GM21576 (cell line): ENCODE data around the gene RUVBL1.
"Not testable (repeated sequence)": the region's sequence is repeated elsewhere in the genome, so short reads cannot be mapped to it uniquely, and the experiment has no call there.

ENCODE experiments used
- ATAC-seq: cut with Tn5 transposase; IDR thresholded peaks from one replicate; pipeline ENCODE4 v1.9.1; 2021; ENCODE audit warnings: mild to moderate bottlenecking, moderate library complexity; ENCODE audit not compliant: unreplicated experiment

The RUVBL1 gene

DNA sequence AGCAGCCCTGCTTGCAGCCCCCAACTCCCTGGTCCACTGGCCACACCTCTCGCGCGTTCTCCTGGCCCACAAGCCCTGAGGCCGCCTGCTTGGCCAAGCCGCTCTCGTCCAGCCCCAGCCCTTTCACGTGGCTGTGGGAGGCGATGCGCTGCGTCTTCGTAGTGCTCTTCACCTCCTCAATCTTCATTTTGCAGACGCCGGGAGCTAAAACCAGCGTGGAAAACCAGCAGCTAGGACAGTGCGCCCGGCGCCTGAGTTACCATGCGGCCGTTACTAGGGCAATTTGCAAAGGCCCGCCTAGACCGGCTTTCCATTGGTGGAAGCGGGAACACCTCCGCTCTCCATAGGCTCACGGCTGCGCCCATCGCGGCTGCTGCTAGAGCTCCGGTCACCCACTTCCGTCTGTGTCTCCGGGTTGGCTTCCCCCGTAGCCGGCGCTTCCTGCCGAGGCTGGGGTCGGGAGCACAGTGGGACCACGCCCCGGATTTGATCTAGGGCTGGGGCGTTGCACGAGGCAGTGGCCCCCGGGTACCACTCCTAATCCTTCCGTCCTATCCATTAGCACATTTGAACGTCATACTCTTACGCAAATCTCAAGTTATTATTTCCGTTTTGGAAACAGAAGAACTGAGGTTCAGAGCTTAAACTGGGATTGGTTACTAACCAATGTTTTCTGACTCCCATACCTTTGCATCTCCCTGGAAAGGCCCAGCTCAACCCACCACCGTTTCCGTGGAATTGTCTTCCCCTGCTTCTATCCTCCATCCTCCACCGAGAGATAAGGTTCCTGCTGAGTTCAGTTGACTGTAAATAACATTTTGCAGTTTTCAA, at the start of gene RUVBL1:
Gene RUVBL1 (minus strand): TSS at position 275 of the 831 bp plus-strand sequence. CDS start 88 bp downstream, at position 187.
- peak; percentile 97 for ATAC-seq

DNA sequence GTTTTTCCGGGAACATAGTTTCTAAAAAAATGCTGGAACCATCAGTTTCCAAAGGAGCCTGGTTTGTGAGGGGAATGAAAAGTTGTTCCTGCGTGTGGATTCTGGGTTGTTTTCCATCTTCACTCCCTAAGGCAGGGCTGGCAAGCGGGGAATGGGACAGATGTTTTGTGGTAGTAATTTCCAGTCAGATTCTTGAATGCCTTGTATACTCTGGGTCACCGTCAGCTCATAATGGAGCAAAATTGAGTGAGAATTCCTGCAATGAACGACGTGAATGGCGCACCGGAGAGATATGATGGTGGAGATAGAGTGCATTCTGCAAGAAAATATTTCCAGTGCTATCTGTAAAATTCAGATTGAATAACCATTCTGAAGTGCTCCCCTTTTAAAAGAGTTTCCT, 49.6 kb upstream of the RUVBL1 start:
- no peak for ATAC-seq

GRCh38 chr3:128170866-128171516, 47.4 kb upstream of the RUVBL1 start:
- ATAC-seq, result no peak

DNA sequence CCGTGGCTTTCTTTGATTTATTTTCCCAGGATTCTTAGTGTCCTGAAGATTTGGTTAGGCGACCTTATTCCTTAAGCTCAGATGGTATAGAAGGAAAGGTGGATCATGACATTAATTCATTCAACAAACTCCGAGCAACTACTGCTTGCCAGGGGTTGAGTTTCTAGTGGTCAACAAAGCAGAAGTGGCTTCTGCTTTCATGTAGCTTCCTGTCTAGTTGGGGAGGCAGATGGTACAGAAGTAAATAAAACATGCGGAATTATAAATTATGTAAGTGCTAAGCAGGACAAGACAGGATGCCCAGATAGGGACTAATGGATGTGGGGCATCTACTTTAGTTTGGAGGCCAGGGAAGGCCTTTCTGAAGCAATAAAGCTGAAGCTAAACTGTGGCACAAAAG, 45.2 kb upstream of the RUVBL1 start:
- no peak for ATAC-seq

DNA sequence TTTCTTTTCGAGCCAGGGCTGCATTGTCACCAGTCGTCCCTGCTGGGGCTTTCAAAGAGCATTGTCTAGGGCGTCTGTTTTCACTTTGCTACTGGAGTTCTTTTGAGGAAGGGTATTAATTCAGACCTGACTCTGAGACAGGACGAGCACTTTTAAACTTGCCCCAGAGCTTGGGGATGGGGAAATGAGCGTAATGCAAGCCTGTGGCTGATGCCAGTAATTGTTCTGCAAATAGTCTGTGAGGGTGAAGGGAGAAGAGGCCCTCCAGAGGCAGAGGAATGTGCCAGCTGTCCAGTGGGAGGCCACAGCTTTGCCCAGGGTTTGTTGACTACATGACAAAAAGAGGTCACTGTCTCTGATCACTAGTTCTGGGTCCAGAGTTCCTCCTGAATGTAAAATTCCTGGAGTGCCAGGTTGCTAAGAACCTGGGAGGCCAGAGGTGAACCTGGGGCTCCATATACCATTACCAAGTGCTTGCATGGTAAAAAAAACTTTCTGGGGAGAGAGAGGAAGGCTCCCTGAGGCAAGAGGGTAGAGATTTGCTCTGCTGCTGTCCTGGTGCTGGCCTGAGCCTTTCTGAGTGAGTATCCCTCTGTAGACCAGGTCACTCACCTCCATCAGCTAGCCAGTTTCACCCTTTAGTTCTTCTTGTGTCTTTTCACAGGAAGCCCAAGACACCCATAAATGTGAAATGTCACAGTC, 44.5 kb upstream of the RUVBL1 start:
- ATAC-seq, result no peak

- no peak for ATAC-seq
Observed at GRCh38 chr3:128167646-128167972, 44.0 kb upstream of the RUVBL1 start.

DNA sequence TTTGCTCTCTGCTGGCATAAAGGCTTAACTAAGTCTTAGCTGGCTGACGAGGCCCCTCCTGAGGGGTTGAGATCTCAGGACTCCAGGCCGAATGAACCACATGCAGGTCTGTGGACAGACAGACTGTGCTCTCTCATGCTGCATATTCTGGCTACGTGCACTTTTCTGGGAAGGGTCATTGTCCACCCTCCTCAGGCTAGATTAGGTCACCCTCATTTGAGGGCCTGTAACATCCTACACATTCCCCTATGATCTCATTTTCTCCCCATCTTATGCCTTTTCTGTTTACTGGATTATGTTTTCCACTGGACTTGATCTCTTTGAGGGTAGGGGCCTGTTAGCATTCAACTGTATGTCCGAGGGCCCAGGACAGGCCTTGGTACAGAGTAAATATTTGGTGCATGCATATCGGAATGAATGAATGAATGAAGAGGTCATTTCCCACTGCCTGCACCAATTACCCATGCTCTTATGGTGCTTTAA, 43.4 kb upstream of the RUVBL1 start:
- no peak for ATAC-seq

DNA sequence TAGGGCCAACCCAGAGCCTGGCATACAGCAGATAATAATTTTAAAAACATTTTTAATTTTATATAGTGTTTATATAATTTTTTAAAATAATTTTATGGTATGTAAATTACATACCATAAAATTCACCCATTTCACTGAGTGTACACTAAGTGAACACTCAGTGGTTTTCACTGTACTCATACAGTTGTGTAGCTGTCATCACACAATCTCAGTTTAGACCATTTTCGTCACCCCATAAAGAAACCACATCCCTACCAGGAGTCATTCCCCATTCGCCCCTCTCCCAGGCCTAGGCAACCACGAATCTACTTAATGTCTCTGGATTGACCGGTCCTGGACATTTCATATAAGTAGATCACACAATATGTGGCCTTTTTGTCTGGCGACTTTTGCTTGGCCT, 39.8 kb upstream of the RUVBL1 start:
- no peak for ATAC-seq

GRCh38 chr3:128160661-128161060, 37.0 kb upstream of the RUVBL1 start:
- ATAC-seq, result no peak

DNA sequence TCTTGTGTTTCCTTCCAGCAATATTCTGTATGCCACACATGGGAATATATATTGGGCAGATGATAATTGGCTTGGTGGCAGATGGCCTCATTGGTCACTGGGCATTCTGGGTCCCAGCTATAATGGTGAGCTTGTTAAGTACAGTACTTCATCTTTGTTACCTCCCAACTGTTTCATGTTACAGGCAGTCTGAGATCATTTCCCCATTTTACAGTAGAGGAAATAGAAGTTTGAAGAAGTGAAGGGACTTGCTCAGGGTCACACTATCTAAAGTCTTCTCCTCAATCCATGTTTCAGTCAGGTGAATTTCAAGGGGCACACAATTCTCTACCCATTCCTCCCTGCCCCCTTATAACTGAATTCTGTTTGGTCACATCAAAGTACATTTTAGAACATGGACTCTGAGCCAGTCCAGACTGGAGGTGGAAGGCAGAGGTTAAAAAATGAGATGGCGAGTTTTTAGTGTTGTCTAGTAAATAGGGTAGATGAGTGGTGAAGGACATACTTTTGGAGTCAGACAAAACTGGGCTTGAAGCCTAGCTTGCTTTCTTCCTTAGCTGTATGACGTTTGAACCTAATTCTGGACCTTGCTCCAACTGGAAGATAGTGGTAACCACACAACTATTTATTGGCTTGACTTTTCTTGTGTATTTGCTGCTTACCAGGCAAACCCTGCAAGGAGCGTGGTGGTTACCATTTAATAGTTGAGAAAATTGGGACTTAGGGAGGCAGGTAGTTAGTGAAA, 32.2 kb upstream of the RUVBL1 start:
- no peak for ATAC-seq

DNA sequence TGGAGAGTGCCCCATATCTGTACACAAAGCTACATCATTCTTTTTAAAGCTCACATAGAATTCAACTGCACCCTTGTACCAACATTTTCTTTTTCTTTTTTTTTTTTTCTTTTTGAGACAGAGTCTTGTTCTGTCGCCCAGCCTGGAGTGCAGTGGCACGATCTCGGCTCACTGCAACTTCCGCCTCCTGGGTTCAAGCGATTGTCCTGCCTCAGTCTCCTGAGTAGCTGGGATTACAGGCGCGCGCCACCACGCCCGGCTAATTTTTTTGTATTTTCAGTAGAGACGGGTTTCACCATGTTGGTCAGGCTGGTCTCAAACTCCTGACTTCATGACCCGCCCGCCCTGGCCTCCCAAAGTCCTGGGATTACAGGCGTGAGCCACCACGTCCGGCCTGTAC, 30.7 kb upstream of the RUVBL1 start:
- ATAC-seq, result not testable (repeated sequence)

GRCh38 chr3:128153156-128154041, 29.8 kb upstream of the RUVBL1 start, which contains the start of gene EEFSEC:
Gene EEFSEC (plus strand): TSS chr3:128153481. CDS start chr3:128153508, 27 bp downstream.
- ATAC-seq, result peak; percentile 86

DNA sequence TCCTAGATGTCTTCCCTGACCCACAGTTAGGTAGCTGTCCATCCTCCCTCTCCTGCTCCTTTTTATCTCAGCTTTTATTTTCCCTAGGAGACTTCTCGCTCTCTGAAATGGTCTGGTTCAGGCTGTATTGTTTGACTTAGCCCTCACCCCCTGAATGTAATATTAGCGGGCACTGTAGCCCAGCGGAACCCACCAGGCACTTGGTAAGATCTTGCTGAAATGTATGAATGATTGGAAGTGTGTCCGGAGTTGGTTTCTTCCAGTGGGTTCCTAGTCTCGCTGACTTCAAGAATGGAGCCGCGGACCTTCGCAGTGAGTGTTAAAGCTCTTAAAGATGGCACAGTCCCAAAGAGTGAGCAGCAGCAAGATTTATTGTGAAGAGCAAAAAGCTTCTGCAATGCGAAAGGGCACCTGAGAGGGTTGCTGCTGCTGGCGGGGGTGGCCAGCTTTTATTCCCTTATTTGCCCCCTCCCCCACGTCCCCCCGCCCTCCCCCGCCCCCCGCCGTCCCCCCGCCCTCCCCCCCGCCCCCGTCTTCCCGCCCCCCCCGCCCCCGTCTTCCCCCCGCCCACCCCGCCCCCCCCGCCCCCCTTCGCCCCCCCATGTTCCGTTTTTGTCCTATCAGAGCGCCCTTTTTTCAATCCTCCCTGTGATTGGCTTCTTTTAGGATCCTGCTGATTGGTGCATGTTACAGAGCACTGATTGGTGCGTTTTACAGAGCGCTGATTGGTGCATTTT, 29.0 kb upstream of the RUVBL1 start:
- no peak for ATAC-seq

DNA sequence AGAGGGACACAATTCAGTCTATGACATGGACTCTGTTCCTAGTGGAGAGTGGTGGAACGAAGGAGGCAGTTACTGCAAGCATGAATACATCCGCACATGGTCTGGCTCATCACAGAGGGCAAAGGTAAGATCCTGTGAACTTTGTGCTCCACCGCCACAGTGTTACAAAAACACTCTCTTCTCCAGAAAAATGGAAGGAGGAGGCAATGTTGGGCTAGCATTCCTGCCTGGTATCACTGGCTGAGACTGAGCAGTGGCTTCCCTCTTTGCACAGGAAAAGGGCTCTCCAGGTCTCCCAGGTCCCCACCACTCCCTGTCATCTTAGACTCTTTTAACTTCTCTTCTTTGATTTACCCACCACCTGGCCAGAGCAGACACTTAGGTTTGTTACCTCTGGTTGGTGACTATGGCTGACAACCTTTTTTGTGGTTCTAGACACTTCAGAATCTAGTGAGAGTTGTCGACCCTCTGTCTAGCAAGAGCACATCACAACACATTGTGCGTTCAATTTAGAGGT, 28.2 kb upstream of the RUVBL1 start:
- no peak for ATAC-seq

DNA sequence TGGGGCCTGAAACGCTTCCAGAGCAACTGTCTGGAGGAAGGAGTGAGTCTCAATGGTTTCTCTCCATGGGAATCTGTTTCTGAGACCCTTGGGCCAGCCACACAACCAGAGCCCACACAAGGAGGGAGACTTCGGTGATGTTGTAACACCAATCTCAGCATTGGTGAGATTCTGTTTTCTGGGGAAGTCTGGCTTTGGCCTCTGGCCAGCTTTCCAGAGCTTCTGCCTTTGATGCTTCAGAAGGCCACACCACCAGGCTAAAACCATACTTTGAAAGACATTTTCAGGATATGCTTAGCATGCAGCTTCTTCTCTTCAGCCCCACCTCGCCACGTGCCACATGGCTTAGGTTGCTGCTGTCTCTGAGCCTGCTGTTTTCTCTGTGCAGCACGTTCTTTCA, 26.0 kb upstream of the RUVBL1 start:
- ATAC-seq, result no peak

DNA sequence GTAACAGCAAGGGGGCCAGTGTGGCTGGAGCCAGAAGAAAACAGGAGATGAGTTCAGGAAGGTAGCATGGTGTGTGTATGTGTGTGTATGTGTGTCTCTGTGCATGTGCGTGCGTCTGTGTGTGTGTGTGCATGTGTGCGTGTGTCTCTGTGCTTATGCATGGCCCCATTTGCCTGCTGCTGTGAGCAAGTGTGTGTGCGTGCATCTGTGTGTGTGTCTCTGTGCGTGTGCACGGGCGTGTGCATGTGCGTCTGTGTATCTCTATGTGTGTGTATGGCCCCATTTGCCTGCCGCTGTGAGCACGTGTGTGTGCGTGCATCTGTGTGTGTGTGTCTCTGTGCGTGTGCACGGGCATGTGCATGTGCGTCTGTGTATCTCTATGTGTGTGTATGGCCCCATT, 22.6 kb upstream of the RUVBL1 start:
- no peak for ATAC-seq

GRCh38 chr3:128145279-128145678, 21.7 kb upstream of the RUVBL1 start:
- no peak for ATAC-seq

DNA sequence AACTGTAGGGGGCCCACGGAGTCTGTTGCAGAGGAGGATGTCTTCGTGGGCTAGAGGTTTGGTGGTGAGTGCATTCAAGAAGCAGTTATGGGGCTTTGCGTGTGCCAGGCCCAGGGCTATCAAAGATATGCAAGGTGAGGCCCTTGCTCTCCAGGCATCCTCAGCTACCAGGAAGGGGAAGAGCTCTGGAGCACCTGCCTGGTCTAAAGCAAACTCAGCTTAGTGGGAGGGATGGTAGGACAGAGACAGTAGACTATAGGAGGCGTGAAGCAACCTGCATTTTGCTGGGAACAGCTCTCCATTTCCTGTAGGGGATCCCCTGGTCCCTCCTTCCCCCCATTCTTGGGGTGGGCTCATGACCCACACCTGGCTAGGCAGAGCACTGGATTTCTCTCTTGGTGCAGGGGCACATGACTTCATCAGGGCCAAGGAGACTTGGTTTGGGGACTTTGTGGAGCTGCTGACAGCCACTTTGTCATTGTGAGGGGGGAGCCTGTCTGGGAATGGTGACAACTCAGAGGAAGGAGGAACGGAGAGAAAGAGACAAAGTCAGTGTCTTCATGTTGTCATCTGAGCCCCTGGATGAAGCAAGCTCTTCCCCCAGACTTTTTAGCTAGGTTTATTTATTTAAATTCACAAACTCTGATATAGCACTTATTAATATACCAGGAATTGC, 21.0 kb upstream of the RUVBL1 start:
- no peak for ATAC-seq
